ENCODE measurements around the gene LUZP4.
"Not testable (repeated sequence)": the region's sequence is repeated elsewhere in the genome, so short reads cannot be mapped to it uniquely, and the experiment has no call there.

The LUZP4 gene, protein sequence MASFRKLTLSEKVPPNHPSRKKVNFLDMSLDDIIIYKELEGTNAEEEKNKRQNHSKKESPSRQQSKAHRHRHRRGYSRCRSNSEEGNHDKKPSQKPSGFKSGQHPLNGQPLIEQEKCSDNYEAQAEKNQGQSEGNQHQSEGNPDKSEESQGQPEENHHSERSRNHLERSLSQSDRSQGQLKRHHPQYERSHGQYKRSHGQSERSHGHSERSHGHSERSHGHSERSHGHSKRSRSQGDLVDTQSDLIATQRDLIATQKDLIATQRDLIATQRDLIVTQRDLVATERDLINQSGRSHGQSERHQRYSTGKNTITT

DNA sequence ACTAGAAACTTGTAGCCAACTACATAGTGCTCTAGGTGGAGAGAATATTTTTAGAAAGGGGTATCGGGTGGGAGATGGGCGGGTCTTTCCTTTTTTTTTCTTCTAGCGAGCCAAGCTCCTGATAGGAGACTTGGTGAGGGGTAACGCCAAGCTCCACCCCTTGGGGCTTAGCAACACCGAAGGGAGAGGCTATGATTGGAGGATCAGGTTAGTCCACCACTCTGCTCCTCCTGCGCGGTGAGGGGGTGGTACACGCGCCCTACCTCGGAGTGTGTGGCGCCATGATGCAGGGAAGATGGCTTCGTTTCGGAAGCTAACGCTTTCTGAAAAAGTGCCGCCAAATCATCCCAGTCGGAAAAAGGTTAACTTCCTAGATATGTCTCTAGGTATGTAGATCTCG, at the start of gene LUZP4:
LUZP4 (plus strand) TSS at position 251 of the 400 bp plus-strand sequence; CDS start at position 296, 45 bp downstream.
- no peak for DNase-seq (ENCODE audit: low read depth in 3 of 3)

DNA sequence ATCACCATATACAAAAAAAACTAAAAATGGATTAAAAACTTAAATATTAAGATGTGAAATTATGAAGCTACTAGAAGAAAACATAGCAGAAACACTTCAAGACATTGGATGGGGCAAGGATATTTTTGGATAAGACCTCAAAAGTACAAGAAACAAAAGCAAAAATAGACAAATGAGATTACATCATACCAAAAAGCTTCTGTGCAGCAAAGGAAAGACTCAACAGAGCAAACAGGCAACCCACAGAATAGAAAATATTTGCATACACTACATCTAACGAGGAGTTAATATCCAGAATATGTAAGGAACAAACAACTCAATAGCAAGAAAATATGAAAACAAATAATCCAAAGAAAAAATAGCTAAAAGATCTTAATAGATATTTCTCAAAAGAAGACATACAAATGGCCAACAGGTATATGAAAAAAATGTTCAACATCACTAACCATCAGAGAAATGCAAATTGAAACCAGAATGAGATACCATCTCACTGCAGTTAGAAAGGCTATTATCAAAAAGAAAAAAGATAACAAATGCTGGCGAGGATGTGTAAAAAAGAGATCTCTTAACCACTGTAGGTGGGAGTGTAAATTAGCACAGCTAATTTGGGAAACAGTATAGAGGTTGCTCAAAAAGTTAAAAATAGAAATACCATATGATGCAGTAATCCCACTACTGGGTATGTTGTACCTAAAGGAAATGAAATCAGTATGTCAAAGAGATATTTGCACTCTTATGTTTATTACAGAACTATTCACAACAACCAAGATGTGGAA, 37.9 kb upstream of the LUZP4 start:
- DNase-seq (ENCODE audit: low read depth in 3 of 3) = no peak

GRCh38 chrX:115255003-115255402, 34.5 kb upstream of the LUZP4 start:
- DNase-seq (ENCODE audit: low read depth in 3 of 3) = no peak

DNA sequence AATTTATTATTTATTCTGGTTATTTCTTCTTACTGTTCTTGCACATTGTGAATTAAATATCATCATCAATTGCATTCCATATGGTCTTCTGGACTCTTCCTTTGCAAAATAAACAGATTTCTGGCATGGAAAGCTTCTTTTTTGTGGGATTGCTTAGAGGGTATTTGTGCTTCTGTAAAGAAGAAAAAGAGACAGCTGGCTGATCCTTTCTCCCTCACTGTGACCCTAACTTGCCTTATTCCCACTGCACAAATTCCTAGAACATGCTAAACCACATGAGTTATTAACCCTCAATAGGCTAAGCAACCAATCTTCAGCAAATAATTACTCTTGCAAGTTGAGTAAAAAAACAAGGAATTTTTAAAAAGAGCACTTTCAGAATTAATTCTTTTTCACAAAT, 31.8 kb upstream of the LUZP4 start:
- DNase-seq (ENCODE audit: low read depth in 3 of 3) = no peak

DNA sequence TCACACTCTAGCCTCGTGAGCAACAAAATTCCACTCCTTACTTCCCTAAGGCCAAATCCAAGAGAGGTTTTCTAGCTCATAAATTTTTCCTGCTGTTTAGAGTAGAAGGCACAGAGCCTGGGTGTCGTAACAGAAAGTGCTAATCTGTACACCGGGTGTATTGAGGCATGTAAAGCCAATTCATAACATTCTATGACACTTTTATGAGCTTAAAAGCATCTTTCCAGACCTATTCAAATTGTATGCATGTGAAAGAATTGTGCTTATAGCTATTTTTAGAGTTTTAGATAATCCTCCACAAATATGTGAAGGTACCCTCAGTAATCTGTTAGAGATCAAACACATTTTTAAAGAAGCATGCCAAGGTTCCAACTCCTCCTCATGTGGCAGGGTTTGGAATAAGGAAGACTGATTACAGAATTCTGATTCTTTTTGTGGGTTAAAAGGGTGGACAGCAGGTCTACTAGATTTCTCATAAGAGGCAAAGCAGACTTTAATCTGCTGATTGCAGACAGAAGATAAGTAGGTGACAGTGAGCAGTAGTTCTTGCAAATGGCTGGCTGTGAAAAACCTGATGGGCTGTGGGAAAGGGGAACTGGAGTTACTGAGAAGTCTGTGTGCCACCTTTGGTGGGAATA, 30.2 kb upstream of the LUZP4 start:
- DNase-seq (ENCODE audit: low read depth in 3 of 3) = no peak

DNA sequence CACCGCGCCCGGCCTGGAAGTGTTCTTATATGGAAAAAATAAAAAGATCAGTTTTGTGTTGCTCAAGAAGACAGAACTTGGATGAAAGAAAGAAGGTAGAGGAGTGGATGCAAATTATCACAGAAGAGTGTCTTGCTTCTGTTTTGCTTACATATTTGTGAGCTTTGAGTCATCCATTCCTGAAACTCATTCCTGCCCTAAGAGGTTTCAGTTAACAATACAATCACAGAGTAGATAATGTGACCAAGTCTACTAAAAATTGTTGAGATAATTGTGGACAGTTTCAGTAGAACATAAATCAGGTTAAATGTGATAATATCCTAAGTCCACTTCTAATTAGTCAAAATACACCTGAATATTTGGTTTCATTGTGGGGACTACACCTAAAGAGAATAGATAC, 29.2 kb upstream of the LUZP4 start:
- DNase-seq (ENCODE audit: low read depth in 3 of 3) = no peak

DNA sequence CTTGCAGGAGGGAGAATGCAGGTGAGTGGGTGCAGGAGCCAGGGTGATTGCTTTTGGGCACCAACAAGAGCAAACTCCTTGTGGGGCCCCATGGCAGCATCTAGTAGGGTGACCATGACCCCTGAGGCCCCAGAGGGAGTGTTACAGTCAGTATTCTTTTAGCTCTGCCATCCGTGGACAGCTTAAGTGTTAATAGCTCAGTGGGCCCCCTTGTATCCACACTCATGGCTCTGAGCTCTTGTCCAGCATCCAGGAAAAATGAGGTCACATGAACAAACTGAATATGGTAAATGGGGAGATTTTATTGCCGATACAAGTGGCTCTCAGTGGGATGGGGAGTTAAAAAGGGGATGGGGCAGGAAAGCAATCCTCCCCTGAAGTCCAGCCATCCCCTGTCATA, 28.4 kb upstream of the LUZP4 start:
- no peak for DNase-seq (ENCODE audit: low read depth in 3 of 3)

GRCh38 chrX:115264009-115264408, 25.5 kb upstream of the LUZP4 start:
- DNase-seq (ENCODE audit: low read depth in 3 of 3) = no peak

GRCh38 chrX:115266300-115266699, 23.2 kb upstream of the LUZP4 start:
- no peak for DNase-seq (ENCODE audit: low read depth in 3 of 3)

DNA sequence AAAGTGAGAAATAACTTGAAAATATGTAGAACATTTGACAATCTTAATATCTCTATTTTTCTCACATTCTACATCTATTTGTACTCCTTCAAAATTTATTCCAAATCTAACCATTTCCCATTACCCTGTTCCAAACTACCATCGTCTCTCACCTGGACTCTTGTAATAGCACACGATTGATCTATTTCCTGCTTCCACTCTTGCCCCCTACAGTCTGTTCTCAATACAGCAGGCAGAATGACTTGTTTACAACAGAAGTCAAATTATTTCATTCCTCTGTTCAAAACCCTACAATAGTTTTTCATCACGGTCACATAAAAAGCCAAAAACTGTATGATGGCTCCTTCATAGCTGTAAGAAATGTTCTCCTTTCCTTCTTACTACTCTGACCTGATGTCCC, 21.1 kb upstream of the LUZP4 start:
- no peak for DNase-seq (ENCODE audit: low read depth in 3 of 3)

DNA sequence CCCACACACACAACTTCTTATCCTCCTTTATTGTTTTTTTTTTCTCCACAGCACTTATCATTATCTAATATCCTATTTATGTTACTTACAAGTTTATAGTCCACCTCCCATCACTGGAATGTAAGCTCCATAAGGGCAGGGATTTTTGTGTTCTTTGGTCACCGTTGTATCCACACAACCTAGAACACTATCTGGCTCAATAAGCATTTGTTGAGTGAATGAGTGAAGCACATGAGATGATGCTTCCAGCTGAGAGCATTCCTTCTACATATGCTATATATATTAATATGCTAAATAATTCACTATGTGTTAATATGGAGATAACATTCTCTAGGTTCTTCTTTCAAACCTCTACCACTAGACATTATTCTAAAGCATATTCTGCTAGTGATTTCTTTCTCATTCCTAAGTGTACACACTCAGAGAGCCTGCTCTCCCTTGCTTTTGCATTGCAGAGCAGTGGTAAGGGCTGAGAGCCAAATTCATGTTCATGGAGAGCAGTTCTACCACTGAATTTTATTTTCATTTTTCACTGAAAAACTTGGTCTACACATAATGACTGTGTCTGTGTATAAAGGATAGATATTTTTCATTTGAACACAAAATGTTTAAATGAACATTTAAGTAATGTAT, 20.3 kb upstream of the LUZP4 start:
- DNase-seq (ENCODE audit: low read depth in 3 of 3) = no peak

DNA sequence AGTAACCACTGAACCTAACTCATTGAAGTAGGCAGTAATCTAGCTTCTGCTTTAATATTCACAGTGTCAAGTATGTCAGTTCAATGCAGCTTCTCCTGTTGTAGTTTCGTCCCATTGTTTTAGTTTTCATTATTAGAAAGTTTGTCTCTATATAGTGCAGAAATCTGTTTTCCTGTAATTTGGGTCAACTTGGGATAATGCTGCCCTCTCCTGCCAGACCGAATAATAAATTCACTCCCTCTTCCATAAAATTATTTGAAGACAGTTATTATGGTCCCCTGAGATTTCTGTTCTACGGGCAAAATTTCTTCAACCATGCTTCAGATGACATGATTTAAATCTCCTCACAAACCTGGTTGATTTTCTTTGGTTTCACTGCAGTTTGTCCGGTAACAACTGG, 4.6 kb upstream of the LUZP4 start:
- no peak for DNase-seq (ENCODE audit: low read depth in 3 of 3)

DNA sequence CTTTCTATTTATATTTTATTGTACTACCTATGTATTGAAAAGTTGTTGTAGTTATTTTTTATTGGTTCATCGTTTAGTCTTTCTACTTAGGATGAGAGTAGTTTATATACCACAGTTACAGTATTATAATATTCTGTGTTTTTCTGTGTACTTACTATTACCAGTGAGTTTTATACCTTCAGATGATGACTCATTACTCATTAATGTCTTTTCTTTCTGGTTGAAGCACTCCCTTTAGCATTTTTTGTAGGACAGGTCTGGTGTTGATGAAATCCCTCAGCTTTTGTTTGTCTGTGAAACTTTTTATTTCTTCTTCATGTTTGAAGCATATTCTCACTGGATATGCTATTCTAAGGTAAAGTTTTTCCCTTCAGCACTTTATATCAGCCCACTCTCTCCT, 7.7 kb downstream of the LUZP4 start:
- no peak for DNase-seq (ENCODE audit: low read depth in 3 of 3)

DNA sequence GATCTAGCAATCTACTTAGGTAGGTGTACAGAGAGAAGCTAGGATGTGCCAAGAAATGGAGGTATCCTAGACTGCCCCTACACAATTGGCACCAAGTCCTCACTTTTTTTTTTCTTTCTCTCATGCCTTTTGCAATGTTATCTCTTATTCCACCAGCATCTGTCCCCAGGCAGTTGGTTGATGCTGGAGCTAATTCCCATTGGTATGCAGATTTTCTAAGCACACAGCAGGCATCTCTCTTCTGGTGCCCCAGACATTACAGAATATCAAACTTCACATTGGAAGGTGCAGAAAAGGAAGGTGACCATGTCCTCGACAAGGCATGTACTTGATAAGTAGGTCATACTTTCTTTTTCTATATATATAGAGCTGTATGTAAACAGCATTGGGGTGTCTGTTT, 21.6 kb downstream of the LUZP4 start:
- DNase-seq (ENCODE audit: low read depth in 3 of 3) = no peak

DNA sequence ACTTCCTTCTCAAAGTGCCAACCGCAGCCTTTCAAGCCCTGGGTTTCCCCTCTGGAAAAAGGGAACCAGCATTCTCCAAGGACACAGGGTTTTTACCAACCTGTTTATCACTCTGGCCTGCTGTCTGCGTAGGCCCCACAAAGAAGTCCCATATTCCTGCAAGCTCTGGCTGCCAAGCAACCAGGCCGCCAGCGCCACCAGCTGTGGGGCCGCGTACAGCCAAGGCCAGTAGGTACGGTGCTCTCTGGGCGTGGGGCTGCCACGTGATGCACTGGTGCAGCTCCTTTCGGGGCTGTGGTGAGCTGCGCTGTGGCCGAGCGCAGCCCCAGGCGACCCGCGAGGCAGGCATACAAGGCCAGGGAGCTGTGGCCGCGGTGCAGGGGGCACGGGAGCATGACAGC, 22.1 kb downstream of the LUZP4 start:
- DNase-seq (ENCODE audit: low read depth in 3 of 3) = no peak

DNA sequence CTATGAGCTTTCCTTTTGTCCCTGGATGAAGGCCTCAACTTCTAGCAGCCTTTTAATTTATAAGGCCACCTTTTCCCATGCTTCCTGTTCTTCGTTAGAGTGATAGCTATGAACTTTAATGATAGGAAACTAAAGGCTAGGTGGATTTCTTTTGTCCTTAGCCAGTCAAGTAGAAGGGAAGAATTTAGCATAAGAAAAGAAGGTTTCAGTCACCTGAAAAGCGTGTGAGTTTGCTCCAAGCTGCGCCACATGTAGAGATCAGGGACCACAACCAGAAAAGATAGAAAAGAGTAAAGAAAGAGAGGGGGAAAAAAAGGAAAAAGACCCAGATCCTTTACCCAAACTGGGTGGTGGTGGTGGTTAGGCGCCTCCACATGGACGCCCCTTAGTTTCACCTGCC, 28.6 kb downstream of the LUZP4 start:
- DNase-seq (ENCODE audit: low read depth in 3 of 3) = no peak

DNA sequence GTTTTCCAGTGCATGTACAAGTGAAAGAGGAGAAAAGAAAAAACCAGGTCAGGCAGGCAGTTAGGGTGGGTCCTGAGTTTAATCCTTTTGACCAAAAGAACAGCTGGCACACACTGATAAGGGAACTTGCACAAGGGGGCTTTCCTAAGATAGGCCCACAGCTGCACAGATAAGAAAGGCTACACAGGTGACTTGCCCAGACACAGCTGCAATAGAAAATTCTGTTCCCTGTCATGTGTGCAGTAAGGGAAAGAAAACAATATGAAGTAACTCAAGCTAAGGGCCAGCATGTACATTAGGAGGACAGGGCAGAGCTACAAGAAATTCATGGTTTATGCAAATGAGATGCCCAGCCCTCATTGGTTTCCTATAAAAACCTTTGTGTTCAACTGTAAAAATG, 32.9 kb downstream of the LUZP4 start:
- no peak for DNase-seq (ENCODE audit: low read depth in 3 of 3)

DNA sequence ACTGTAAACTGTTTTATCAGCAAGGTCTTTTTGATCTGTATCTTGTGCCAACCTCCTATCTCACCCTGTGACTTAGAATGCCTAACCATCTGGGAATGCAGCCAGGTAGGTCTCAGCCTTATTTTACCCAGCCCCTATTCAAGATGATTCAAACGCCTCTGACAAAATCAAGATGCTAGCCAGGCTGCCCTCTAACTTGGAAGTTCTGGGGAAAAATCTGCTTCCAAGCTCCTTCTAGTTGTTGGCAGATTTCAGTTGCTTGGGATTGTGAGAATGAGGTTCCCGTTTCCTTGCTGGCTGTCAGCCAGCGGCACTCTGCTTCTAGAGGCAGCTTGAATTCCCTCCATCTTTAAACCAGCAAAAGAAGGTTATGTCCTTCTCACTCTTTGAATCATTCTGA, 34.7 kb downstream of the LUZP4 start:
- no peak for DNase-seq (ENCODE audit: low read depth in 3 of 3)

- not testable (repeated sequence) for DNase-seq (ENCODE audit: low read depth in 3 of 3)
Measured at GRCh38 chrX:115329282-115329681, 39.8 kb downstream of the LUZP4 start.

DNA sequence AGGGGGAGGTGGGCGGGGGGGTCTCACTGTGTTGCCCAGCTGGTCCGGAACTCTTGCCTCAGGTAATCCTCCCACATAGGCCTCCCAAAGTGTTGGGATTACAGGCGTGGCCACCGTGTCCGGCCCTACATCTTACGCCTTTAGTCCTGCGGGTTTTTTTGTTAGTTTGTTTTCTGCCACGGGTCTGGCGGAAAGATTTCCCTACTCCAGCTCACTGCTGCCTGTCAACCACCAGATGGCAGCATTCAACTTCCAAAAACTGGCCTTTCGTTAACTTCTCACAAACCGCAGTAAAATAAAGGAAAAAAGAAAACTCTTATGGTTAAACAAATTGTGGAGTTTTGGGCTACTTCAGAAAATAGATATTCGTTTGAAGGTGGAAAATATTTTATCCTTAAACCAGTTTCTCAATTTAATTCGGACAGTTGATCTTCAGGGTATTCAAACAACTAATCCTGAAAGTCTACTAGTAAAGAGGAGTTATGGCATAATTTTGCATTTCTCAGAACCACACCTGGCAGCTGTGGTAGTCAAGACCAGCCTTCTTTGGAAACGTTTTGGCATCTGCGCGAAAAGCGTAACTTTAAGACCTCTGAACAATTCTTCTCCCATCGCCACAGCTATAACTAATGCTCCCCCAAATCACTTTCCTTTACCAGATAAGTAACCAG, 41.1 kb downstream of the LUZP4 start:
- peak in 1 of 3 donors; percentile 19 for DNase-seq (ENCODE audit: low read depth in 3 of 3)

DNA sequence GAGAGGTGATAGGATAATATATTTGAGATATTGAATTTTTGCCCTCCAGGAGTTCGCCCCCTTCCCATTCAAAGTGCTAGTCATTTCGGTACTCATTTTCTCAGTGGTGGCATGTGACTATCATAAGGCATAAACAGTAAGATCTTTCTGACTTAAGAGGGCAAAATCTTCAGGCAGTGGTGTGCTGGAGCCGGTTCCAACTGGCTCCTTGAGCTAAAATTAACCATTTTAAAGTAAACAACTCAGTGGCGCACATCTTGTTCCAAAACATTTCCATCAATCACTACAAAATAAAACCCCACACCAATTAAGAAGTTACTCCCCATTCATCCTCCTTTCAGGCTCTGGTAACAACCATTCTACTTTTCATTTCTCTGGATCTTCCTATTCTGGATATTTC, 43.3 kb downstream of the LUZP4 start:
- DNase-seq (ENCODE audit: low read depth in 3 of 3) = no peak

- no peak for DNase-seq (ENCODE audit: low read depth in 3 of 3)
Measured at GRCh38 chrX:115333446-115333845, 43.9 kb downstream of the LUZP4 start.

Measured in stimulated activated CD4-positive, alpha-beta T cell treated with anti-CD3 and anti-CD28 coated beads, TNF-alpha, amount 100 ng/mL, for 48 hours (primary cell).